K562 (cell line): ENCODE data around the gene ANKS1B. TPM values are rescaled to one million over a fixed set of nuclear protein-coding genes. Genes with fewer than 3 reads are reported as not detected.

ENCODE experiments used
- FOXJ3 ChIP-seq: sonication (generic); formaldehyde crosslinking; IDR thresholded peaks from 2 replicates; pipeline ENCODE4 v1.4.0; 2020; ENCODE audit warnings: mild to moderate bottlenecking, missing genetic modification reagents
- MAFF ChIP-seq: IDR thresholded peaks from 2 replicates; pipeline ENCODE4 v1.6.1; 2012; ENCODE audit warnings: low read length, improper control_type of control experiment
- SMAD3 ChIP-seq: fragments of 450-650 bp; formaldehyde crosslinking; conservative IDR thresholded peaks from 2 replicates; pipeline ENCODE4 v1.4.0; 2020; ENCODE audit warnings: mild to moderate bottlenecking
- SRSF9 ChIP-seq: fragments of 200-400 bp; formaldehyde crosslinking; IDR thresholded peaks from 2 replicates; pipeline ENCODE4 v1.6.1; 2017; ENCODE audit warnings: low read depth, low read length, borderline replicate concordance
- polyA plus RNA-seq, 8 experiments: library from polyadenylated mRNA; depleted of rRNA in 4 of 8; stranded (reverse) in 5 of 8; unstranded in 3 of 8; fragments of >200 nt; fragmentation: Nextera tagmentation in 2 of 8; fragmentation: Illumina TruSeq in 1 of 8; extraction: Ambion mirVana in 2 of 8; extraction: Trizol in 1 of 8; gene quantifications; 2 replicates each; pipeline versions ENCODE4 v1.2.1 to v1.2.3, GENCODE V29; 2011 to 2014; ENCODE audit warnings: inconsistent platforms in 1 of 8, missing spikeins in 1 of 8
- total RNA-seq, 7 experiments: library from RNA; depleted of rRNA in 6 of 7; stranded (reverse); fragments of >200 nt in 6 of 7; fragmentation: Illumina TruSeq in 2 of 7; extraction: Trizol in 2 of 7; gene quantifications; 2 replicates each; pipeline versions ENCODE4 v1.2.1 to v1.2.3, GENCODE V29; 2011 to 2021; ENCODE audit warnings: low replicate concordance in 1 of 7
- TF ChIP-seq, protein P1 (sequence below), 2 experiments: fragments of 450-650 bp; IDR thresholded peaks; 2 replicates each; pipeline ENCODE4 v1.6.1; 2016; ENCODE audit warnings: mild to moderate bottlenecking in 2 of 2, borderline replicate concordance in 1 of 2, low read depth in 1 of 2, moderate library complexity in 1 of 2

ANKS1B gene
- total and polyA plus RNA-seq, 9 of the 15 experiments (the other 6 are each of a cell fraction or from before 2014, with no cell fraction given) = 0.04 to 0.47 (median 0.28) TPM; not detected in 4

DNA sequence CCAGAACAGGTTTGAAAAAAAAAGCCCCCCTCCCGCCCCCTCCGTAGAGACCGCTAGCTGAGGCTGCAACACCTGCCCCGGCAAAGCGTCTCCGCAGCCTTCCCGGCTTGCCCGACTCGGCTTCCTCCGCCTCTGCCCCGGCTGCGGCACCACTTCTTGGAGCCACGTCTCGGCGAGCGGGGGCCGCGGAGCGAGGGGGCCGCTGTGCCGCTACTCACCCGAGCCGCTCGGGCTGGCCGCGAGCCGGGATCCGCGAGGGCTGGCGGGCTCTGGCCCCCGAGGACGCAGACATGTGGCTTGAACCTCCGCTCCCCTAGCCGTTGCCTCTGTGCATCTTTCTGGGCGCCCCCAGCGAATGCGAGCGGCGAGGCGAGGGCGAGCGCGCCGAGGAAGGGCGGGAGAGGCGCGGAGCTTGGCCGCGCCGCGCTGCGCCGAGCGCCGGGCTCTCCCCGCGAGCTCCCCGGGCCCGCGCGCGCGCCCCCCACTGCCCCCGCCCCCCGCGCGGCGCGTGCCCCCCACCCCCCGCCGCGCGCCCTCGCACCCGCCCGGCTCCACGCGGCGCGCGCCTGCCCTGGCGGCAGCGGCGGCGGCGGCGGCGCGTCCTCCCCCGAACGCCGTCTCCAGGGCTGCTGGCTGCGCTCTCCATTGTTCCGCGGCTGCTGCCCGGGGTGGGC, 1090.2 kb downstream of the ANKS1B start (continued):
- TF ChIP-seq, protein P1, sequence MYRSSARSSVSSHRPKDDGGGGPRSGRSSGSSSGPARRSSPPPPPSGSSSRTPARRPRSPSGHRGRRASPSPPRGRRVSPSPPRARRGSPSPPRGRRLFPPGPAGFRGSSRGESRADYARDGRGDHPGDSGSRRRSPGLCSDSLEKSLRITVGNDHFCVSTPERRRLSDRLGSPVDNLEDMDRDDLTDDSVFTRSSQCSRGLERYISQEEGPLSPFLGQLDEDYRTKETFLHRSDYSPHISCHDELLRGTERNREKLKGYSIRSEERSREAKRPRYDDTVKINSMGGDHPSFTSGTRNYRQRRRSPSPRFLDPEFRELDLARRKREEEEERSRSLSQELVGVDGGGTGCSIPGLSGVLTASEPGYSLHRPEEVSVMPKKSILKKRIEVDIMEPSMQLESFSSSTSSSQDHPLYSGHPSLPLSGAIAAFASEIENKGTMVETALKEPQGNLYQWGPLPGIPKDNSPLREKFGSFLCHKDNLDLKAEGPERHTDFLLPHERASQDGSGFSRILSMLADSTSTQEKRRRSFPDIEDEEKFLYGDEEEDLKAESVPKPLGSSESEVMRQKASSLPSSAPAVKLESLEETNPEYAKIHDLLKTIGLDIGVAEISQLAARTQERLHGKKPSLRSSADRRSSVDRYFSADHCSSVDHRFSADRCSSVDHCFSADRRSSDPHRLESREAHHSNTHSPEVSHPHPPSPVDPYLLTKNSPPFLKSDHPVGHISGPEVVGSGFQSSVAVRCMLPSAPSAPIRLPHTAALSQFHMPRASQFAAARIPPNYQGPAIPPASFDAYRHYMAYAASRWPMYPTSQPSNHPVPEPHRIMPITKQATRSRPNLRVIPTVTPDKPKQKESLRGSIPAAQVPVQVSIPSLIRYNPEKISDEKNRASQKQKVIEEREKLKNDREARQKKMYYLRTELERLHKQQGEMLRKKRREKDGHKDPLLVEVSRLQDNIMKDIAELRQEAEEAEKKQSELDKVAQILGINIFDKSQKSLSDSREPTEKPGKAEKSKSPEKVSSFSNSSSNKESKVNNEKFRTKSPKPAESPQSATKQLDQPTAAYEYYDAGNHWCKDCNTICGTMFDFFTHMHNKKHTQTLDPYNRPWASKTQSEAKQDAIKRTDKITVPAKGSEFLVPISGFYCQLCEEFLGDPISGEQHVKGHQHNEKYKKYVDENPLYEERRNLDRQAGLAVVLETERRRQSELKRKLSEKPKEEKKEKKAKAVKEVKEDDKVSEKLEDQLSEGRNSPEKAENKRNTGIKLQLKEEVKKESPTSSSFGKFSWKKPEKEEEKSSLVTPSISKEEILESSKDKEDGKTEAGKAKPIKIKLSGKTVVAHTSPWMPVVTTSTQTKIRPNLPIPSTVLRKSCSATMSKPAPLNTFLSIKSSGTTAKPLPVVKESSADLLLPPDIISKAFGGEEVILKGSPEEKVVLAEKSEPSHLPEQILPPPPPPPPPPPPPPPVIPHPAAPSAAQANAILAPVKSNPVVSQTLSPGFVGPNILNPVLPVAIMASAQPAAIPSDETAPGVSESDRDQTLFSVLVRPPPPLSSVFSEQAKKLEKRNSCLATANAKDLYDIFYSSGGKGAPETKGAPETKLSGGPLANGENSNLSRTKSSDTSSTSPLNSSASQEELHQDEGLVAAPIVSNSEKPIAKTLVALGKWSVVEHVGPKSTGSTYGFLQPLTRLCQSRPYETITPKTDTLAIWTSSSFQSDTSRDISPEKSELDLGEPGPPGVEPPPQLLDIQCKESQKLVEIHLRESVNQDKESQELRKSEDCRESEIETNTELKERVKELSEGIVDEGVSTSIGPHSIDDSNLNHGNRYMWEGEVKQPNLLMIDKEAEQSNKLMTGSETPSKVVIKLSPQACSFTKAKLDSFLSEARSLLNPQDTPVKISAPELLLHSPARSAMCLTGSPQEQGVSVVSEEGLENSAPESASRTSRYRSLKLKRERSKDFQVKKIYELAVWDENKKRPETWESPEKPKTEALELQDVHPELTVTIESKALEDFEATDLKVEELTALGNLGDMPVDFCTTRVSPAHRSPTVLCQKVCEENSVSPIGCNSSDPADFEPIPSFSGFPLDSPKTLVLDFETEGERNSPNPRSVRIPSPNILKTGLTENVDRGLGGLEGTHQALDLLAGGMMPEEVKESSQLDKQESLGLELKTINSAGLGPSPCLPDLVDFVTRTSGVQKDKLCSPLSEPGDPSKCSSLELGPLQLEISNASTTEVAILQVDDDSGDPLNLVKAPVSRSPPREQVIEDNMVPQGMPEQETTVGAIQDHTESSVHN (IDR thresholded peaks at IDR 0.05; ENCODE audit: borderline replicate concordance in 1 of 2, low read depth in 1 of 2) = no peak
- no peak for TF ChIP-seq SRSF9
- TF ChIP-seq FOXJ3 (CRISPR knock-in tag) = no peak
- TF ChIP-seq MAFF = no peak
- no peak for TF ChIP-seq SMAD3 (CRISPR knock-in tag)
